Gastrocnemius medialis (tissue), 4 donors: ENCODE results near the gene CA10. TPM values are rescaled to one million over a fixed set of nuclear protein-coding genes. Genes with fewer than 3 reads are reported as not detected.

Source experiments
- ATAC-seq, 2 donors: fragments of 150-250 bp; one replicate each; pipeline ENCODE4 v1.9.1; 2016
- DNase-seq, 2 donors: peaks; one replicate each; pipeline ENCODE4 v3.0.0-alpha.2; 2019
- H3K27ac ChIP-seq, 4 donors: fragments of 200-600 bp; sonication (generic); 1 replicate in 1 of 4; 2 replicates in 3 of 4; pipeline ENCODE4 v1.5.1; 2016 to 2018; ENCODE audit warnings: mild to moderate bottlenecking in 2 of 4, moderate library complexity in 1 of 4
- H3K27me3 ChIP-seq, 3 donors: fragments of 200-600 bp; sonication (generic) in 2 of 3; 1 replicate in 1 of 3; 2 replicates in 2 of 3; pipeline versions ENCODE4 v1.5.1 to v1.6.0; 2016 to 2019; ENCODE audit warnings: mild to moderate bottlenecking in 1 of 3, moderate library complexity in 1 of 3
- H3K36me3 ChIP-seq, 2 donors: fragments of 200-600 bp; sonication (generic) in 1 of 2; one replicate each; pipeline ENCODE4 v1.5.1; 2017 to 2018
- H3K4me1 ChIP-seq, 2 donors: fragments of 200-600 bp; sonication (generic) in 1 of 2; one replicate each; pipeline ENCODE4 v1.5.1; 2016 to 2017; ENCODE audit warnings: mild to moderate bottlenecking in 2 of 2
- H3K4me3 ChIP-seq, 4 donors: fragments of 200-600 bp; sonication (generic) in 3 of 4; 1 replicate in 1 of 4; 2 replicates in 3 of 4; pipeline ENCODE4 v1.5.1; 2016 to 2019; ENCODE audit warnings: mild to moderate bottlenecking in 2 of 4
- H3K9me3 ChIP-seq, 3 donors: fragments of 200-600 bp; sonication (generic) in 2 of 3; 1 replicate in 1 of 3; 2 replicates in 2 of 3; pipeline ENCODE4 v1.5.1; 2016 to 2019
- CTCF ChIP-seq, 5 experiments: fragments of 450-650 bp in 3 of 5; fragments of 200-600 bp in 2 of 5; sonication (generic) in 2 of 5; IDR thresholded peaks in 4 of 5; conservative IDR thresholded peaks in 1 of 5; 1 replicate in 4 of 5; 2 replicates in 1 of 5; pipeline ENCODE4 v1.5.1; 2016 to 2019; ENCODE audit warnings: antibody characterized with exemption in 5 of 5, mild to moderate bottlenecking in 3 of 5, moderate library complexity in 3 of 5
- POLR2A ChIP-seq, 2 donors: fragments of 450-650 bp; IDR thresholded peaks; one replicate each; pipeline ENCODE4 v1.6.1; 2017; ENCODE audit warnings: antibody characterized with exemption in 2 of 2, mild to moderate bottlenecking in 2 of 2, moderate library complexity in 2 of 2
- in situ Hi-C, 4 donors: fragments of 200-750 bp; cut with MboI; loops; one replicate each; pipeline versions ENCODE4 v1.15.0 to v1.8.0; 2017; ENCODE audit warnings: low sequenced_read_pairs in 4 of 4
- intact Hi-C: fragments of 100-400 bp; cut with DNase I; formaldehyde crosslinking; loops from one replicate; pipeline ENCODE4 v1.15.1; 2023; ENCODE audit warnings: low total_unique reads
- total RNA-seq, 4 donors: library from RNA; depleted of rRNA; stranded (reverse); fragments of >200 nt; gene quantifications; one replicate each; pipeline versions ENCODE4 v1.1.0 to v1.2.3, GENCODE V29; 2016

CA10 gene
- total RNA-seq, 4 donors from 2014 or later = not detected

- Histone ChIP-seq H3K27ac (no peak overlapping the region), H3K9me3 (no peaks in the 10 kb centered on the region), H3K4me3 (no peak overlapping the region), H3K4me1 (no peaks in the 10 kb centered on the region), H3K27me3 (no peaks in the 10 kb centered on the region), H3K36me3 (no peaks in the 10 kb centered on the region)
- DNase-seq = no peak
- intact Hi-C loops (no loop called here), in situ Hi-C loops (no loop called here)
- no peak for TF ChIP-seq CTCF (IDR thresholded peaks at IDR 0.05 in 4 of 5, conservative IDR thresholded peaks at IDR 0.05 in 1 of 5)
- TF ChIP-seq POLR2A (IDR thresholded peaks at IDR 0.05) = no peak
- ATAC-seq = no peak
Observed at GRCh38 chr17:51955245-51955644, 203.3 kb downstream of the CA10 start.

GRCh38 chr17:51954232-51954765 is 204.2 kb downstream of the CA10 start:
- Histone ChIP-seq H3K36me3 (no peaks in the 10 kb centered on the region), H3K27me3 (no peaks in the 10 kb centered on the region)
- in situ Hi-C loops = no loop called here

GRCh38 chr17:51951741-51952140 is 206.8 kb downstream of the CA10 start:
- intact Hi-C loops = no loop called here

More at GRCh38 chr17:51954232-51954765, 204.2 kb downstream of the CA10 start:
- TF ChIP-seq POLR2A (IDR thresholded peaks at IDR 0.05) = no peak
- no peak for TF ChIP-seq CTCF (IDR thresholded peaks at IDR 0.05 in 4 of 5, conservative IDR thresholded peaks at IDR 0.05 in 1 of 5)
- Histone ChIP-seq H3K9me3 (no peaks in the 10 kb centered on the region), H3K4me3 (no peak overlapping the region), H3K27ac (no peak overlapping the region), H3K4me1 (no peaks in the 10 kb centered on the region)
- DNase-seq (no peak), ATAC-seq (no peak)
- intact Hi-C loops = no loop called here

GRCh38 chr17:51948128-51948527 is 210.4 kb downstream of the CA10 start:
- DNase-seq (no peak), ATAC-seq (no peak)

More at GRCh38 chr17:51951741-51952140, 206.8 kb downstream of the CA10 start:
- Histone ChIP-seq H3K9me3 (no peaks in the 10 kb centered on the region), H3K27me3 (no peaks in the 10 kb centered on the region), H3K4me3 (no peak overlapping the region), H3K4me1 (no peaks in the 10 kb centered on the region), H3K36me3 (no peaks in the 10 kb centered on the region), H3K27ac (no peak overlapping the region)
- no peak for DNase-seq
- TF ChIP-seq POLR2A (IDR thresholded peaks at IDR 0.05) = no peak
- TF ChIP-seq CTCF (IDR thresholded peaks at IDR 0.05 in 4 of 5, conservative IDR thresholded peaks at IDR 0.05 in 1 of 5) = no peak
- no peak for ATAC-seq
- in situ Hi-C loops = no loop called here

More at GRCh38 chr17:51948128-51948527, 210.4 kb downstream of the CA10 start:
- no peaks in the 10 kb centered on the region for H3K4me1 ChIP-seq
- no peaks in the 10 kb centered on the region for H3K27me3 ChIP-seq
- H3K36me3 ChIP-seq = no peaks in the 10 kb centered on the region
- no peaks in the 10 kb centered on the region for H3K9me3 ChIP-seq
- in situ Hi-C loops = no loop called here
- no peak overlapping the region for H3K27ac ChIP-seq
- H3K4me3 ChIP-seq = no peak overlapping the region
- TF ChIP-seq POLR2A (IDR thresholded peaks at IDR 0.05) = no peak
- no peak for TF ChIP-seq CTCF (IDR thresholded peaks at IDR 0.05 in 4 of 5, conservative IDR thresholded peaks at IDR 0.05 in 1 of 5)
- intact Hi-C loops = no loop called here
